H1 (cell line): Measurements from ENCODE around the gene ZFAND3. TPM values are rescaled to one million over a fixed set of nuclear protein-coding genes. Genes with fewer than 3 reads are reported as not detected.

Experiments used
- CTCF ChIA-PET: fragments of 300-600 bp; sonication (Branson Sonifier 250); formaldehyde crosslinking; loops from one replicate; lab custom pipeline; 2021; ENCODE audit not compliant: partially characterized antibody; lab: Charles Lee
- POLR2A ChIA-PET: fragments of 300-600 bp; sonication (Branson Sonifier 250); formaldehyde crosslinking; loops from one replicate; lab custom pipeline; 2021; ENCODE audit warnings: inconsistent platforms; ENCODE audit not compliant: partially characterized antibody; lab: Charles Lee
- DNase-seq, 2 experiments: peaks; one replicate each; pipeline versions ENCODE4 v3.0.0 to v3.0.0-alpha.2; 2010 to 2022; ENCODE audit warnings: low spot score in 2 of 2, low read depth in 1 of 2, mixed read lengths in 1 of 2
- FAIRE-seq: peaks from 2 replicates; lab custom pipeline; 2011; peaks lifted over from hg19 to GRCh38; lab: Jason Lieb, UNC
- H2AFZ ChIP-seq: 2 replicates; pipeline ENCODE4 v1.8.1; 2012; ENCODE audit warnings: low read length, inconsistent platforms
- H2AK5ac ChIP-seq: 2 replicates; pipeline ENCODE4 v1.6.1; 2013; ENCODE audit warnings: low read depth, low read length
- H2BK120ac ChIP-seq: replicated peaks from 2 replicates; pipeline ENCODE3; 2013; ENCODE audit warnings: low read depth, low read length, inconsistent platforms
- H2BK12ac ChIP-seq: 2 replicates; pipeline ENCODE4 v1.6.1; 2013; ENCODE audit warnings: low read depth, low read length
- H2BK15ac ChIP-seq: 2 replicates; pipeline ENCODE4 v1.6.1; 2013; ENCODE audit warnings: low read length
- H2BK20ac ChIP-seq: 2 replicates; pipeline ENCODE4 v1.6.1; 2013; ENCODE audit warnings: low read length
- H2BK5ac ChIP-seq: 2 replicates; pipeline ENCODE4 v1.6.1; 2013; ENCODE audit warnings: low read depth, low read length
- H3K14ac ChIP-seq: 2 replicates; pipeline ENCODE4 v1.6.1; 2013; ENCODE audit warnings: inconsistent platforms; ENCODE audit not compliant: insufficient read length
- H3K18ac ChIP-seq: 2 replicates; pipeline ENCODE4 v1.6.1; 2013; ENCODE audit warnings: low read length; ENCODE audit errors: extremely low read depth
- H3K23ac ChIP-seq: 2 replicates; pipeline ENCODE4 v1.6.1; 2013; ENCODE audit warnings: inconsistent platforms; ENCODE audit not compliant: insufficient read length
- H3K23me2 ChIP-seq: 2 replicates; pipeline ENCODE4 v1.6.1; 2013; ENCODE audit warnings: low read depth, low read length
- H3K27ac ChIP-seq: 2 replicates; pipeline ENCODE4 v1.6.1; 2011; ENCODE audit warnings: low read depth, low read length, inconsistent platforms
- H3K27me3 ChIP-seq, 4 experiments: replicated peaks in 1 of 4; 1 replicate in 1 of 4; 2 replicates in 3 of 4; pipeline versions ENCODE4 v1.6.1 to v1.8.1; 2011 to 2013; ENCODE audit warnings: low read length in 3 of 4, mild to moderate bottlenecking in 3 of 4, inconsistent platforms in 2 of 4, mixed read lengths in 2 of 4, moderate library complexity in 1 of 4; ENCODE audit not compliant: control insufficient read depth in 3 of 4, insufficient read depth in 3 of 4; ENCODE audit errors: extremely low read depth in 1 of 4
- H3K36me3 ChIP-seq, 4 experiments: 2 replicates each; pipeline versions ENCODE4 v1.6.1 to v1.8.1; 2011 to 2013; ENCODE audit warnings: mild to moderate bottlenecking in 4 of 4, low read length in 3 of 4, moderate library complexity in 2 of 4, control low read depth in 1 of 4, inconsistent platforms in 1 of 4; ENCODE audit not compliant: insufficient read depth in 4 of 4, control insufficient read depth in 2 of 4
- H3K4ac ChIP-seq: replicated peaks from 2 replicates; pipeline ENCODE3; 2013; ENCODE audit warnings: low read length, low read depth, mixed read lengths, inconsistent platforms; ENCODE audit not compliant: insufficient read length
- H3K4me1 ChIP-seq, 4 experiments: replicated peaks in 1 of 4; 1 replicate in 1 of 4; 2 replicates in 3 of 4; pipeline versions ENCODE4 v1.6.1 to v1.8.1; 2011 to 2013; ENCODE audit warnings: low read length in 3 of 4, inconsistent platforms in 2 of 4, mixed read lengths in 1 of 4; ENCODE audit not compliant: insufficient read depth in 4 of 4, control insufficient read depth in 3 of 4
- H3K4me2 ChIP-seq, 2 experiments: 2 replicates each; pipeline versions ENCODE4 v1.6.1 to v1.8.1; 2011 to 2013; ENCODE audit warnings: low read depth in 2 of 2, low read length in 2 of 2, control low read depth in 1 of 2, inconsistent platforms in 1 of 2, mild to moderate bottlenecking in 1 of 2; ENCODE audit not compliant: insufficient read depth in 1 of 2
- H3K4me3 ChIP-seq, 4 experiments: fragments of 200-600, 300-600 bp in 1 of 4; sonication (generic), shearing (Covaris generic), sonication (Bioruptor Twin) in 1 of 4; 2 replicates each; pipeline versions ENCODE4 v1.5.1 to v1.8.1; 2011 to 2016; ENCODE audit warnings: low read length in 4 of 4, low read depth in 3 of 4, control low read depth in 2 of 4, inconsistent platforms in 2 of 4, mild to moderate bottlenecking in 2 of 4, mixed read lengths in 1 of 4, moderate library complexity in 1 of 4; ENCODE audit not compliant: insufficient read depth in 2 of 4; ENCODE audit errors: extremely low read depth in 1 of 4
- H3K56ac ChIP-seq: replicated peaks from 2 replicates; pipeline ENCODE3; 2013; ENCODE audit warnings: low read depth, mild to moderate bottlenecking, mixed read lengths, low read length, inconsistent platforms; ENCODE audit not compliant: insufficient read length
- H3K79me1 ChIP-seq: 2 replicates; pipeline ENCODE4 v1.6.1; 2013; ENCODE audit warnings: low read depth, low read length, control low read depth
- H3K79me2 ChIP-seq, 2 experiments: 2 replicates each; pipeline versions ENCODE4 v1.6.1 to v1.8.1; 2012 to 2013; ENCODE audit warnings: low read length in 2 of 2, mild to moderate bottlenecking in 2 of 2, inconsistent platforms in 1 of 2; ENCODE audit not compliant: insufficient read depth in 2 of 2, control insufficient read depth in 1 of 2
- H3K9ac ChIP-seq, 4 experiments: replicated peaks in 1 of 4; 1 replicate in 1 of 4; 2 replicates in 3 of 4; pipeline versions ENCODE4 v1.6.1 to v1.8.1; 2011 to 2013; ENCODE audit warnings: low read depth in 3 of 4, low read length in 3 of 4, control low read depth in 2 of 4, mild to moderate bottlenecking in 2 of 4, moderate library complexity in 2 of 4, inconsistent platforms in 1 of 4; ENCODE audit errors: extremely low read depth in 1 of 4
- H3K9me3 ChIP-seq, 2 experiments: 2 replicates each; pipeline versions ENCODE4 v1.6.1 to v1.8.1; 2012 to 2013; ENCODE audit warnings: mild to moderate bottlenecking in 2 of 2, moderate library complexity in 2 of 2, control low read depth in 1 of 2, inconsistent platforms in 1 of 2, low read depth in 1 of 2, low read length in 1 of 2, mixed read lengths in 1 of 2; ENCODE audit not compliant: insufficient read depth in 2 of 2
- H4K20me1 ChIP-seq, 2 experiments: replicated peaks in 1 of 2; 2 replicates each; pipeline versions ENCODE3 to v1.8.1; 2011 to 2013; ENCODE audit warnings: inconsistent platforms in 2 of 2, low read length in 2 of 2, mild to moderate bottlenecking in 1 of 2; ENCODE audit not compliant: insufficient read depth in 2 of 2, control insufficient read depth in 1 of 2
- H4K5ac ChIP-seq: 2 replicates; pipeline ENCODE4 v1.6.1; 2013; ENCODE audit warnings: low read length, low read depth, mixed read lengths, inconsistent platforms; ENCODE audit not compliant: insufficient read length
- H4K8ac ChIP-seq: 2 replicates; pipeline ENCODE4 v1.8.0; 2013; ENCODE audit warnings: mild to moderate bottlenecking, moderate library complexity, low read length, inconsistent platforms; ENCODE audit not compliant: insufficient read depth; ENCODE audit errors: extremely low read depth
- H4K91ac ChIP-seq: replicated peaks from 2 replicates; pipeline ENCODE3; 2013; ENCODE audit warnings: low read length, mixed read lengths, inconsistent platforms; ENCODE audit not compliant: insufficient read length
- CREB1 ChIP-seq: IDR thresholded peaks from 2 replicates; pipeline ENCODE4 v1.6.1; 2012; ENCODE audit warnings: inconsistent platforms
- POLR2A ChIP-seq, 2 experiments: IDR thresholded peaks; 1 replicate in 1 of 2; 2 replicates in 1 of 2; pipeline ENCODE4 v1.6.1; 2011; ENCODE audit warnings: low read depth in 2 of 2, low read length in 2 of 2, mild to moderate bottlenecking in 2 of 2; ENCODE audit errors: control extremely low read depth in 1 of 2
- RNF2 ChIP-seq: fragments of 200-900, 300-1000 bp; sonication (generic); IDR thresholded peaks from 2 replicates; pipeline ENCODE4 v1.7.1; 2016; ENCODE audit warnings: borderline replicate concordance, low read depth, mild to moderate bottlenecking, antibody characterized with exemption, low read length; ENCODE audit not compliant: poor library complexity, severe bottlenecking; ENCODE audit errors: missing control alignments
- SAP30 ChIP-seq: fragments of 300-600 bp; sonication (generic); IDR thresholded peaks from 2 replicates; pipeline ENCODE4 v1.7.1; 2012; ENCODE audit warnings: low read length, moderate library complexity, mild to moderate bottlenecking, inconsistent platforms; ENCODE audit not compliant: insufficient read depth, insufficient replicate concordance
- TAF7 ChIP-seq: optimal IDR thresholded peaks from 2 replicates; pipeline ENCODE3; 2011; ENCODE audit warnings: low read depth, mild to moderate bottlenecking, inconsistent platforms, low read length, moderate library complexity, borderline replicate concordance
- polyA plus RNA-seq, 7 experiments: library from polyadenylated mRNA; depleted of rRNA in 3 of 7; stranded (reverse) in 5 of 7; unstranded in 2 of 7; fragments of >200 nt in 5 of 7; fragments of 200-250 nt in 2 of 7; gene quantifications; 1 replicate in 5 of 7; 2 replicates in 1 of 7; 4 replicates in 1 of 7; pipeline versions ENCODE4 v1.2.1 to v1.2.3, GENCODE V29; 2011 to 2013; ENCODE audit warnings: missing spikeins in 2 of 7, mixed read lengths in 2 of 7
- total RNA-seq: library from RNA; stranded (reverse); fragmentation: NEBNext Ultra II Directional; extraction: Animal tissue kit (Norgen Biotek cat#: 25700); gene quantifications from 2 replicates; pipeline ENCODE4 v1.2.1, GENCODE V29; 2021
- TF ChIP-seq, protein P1 (sequence below): IDR thresholded peaks from 2 replicates; pipeline ENCODE4 v1.6.1; 2012; ENCODE audit warnings: low read length, inconsistent platforms
- TF ChIP-seq, protein P2 (sequence below): IDR thresholded peaks from 2 replicates; pipeline ENCODE4 v1.6.1; 2012; ENCODE audit warnings: inconsistent platforms
- TF ChIP-seq, protein P3 (sequence below), 3 experiments: IDR thresholded peaks; 1 replicate in 2 of 3; 2 replicates in 1 of 3; pipeline versions ENCODE4 v1.5.1 to v1.6.1; 2011; ENCODE audit warnings: low read length in 3 of 3, mild to moderate bottlenecking in 3 of 3, inconsistent platforms in 2 of 3, low read depth in 1 of 3, moderate library complexity in 1 of 3; ENCODE audit not compliant: insufficient read depth in 1 of 3; ENCODE audit errors: control extremely low read depth in 1 of 3
- TF ChIP-seq, protein P4 (sequence below): IDR thresholded peaks from 2 replicates; pipeline ENCODE4 v1.6.1; 2012; ENCODE audit warnings: inconsistent platforms

The ZFAND3 gene
- total and polyA plus RNA-seq, 2 of the 8 experiments (the other 6 are each of a cell fraction or from before 2014, with no cell fraction given), result 13.0 to 51.3 TPM

DNA sequence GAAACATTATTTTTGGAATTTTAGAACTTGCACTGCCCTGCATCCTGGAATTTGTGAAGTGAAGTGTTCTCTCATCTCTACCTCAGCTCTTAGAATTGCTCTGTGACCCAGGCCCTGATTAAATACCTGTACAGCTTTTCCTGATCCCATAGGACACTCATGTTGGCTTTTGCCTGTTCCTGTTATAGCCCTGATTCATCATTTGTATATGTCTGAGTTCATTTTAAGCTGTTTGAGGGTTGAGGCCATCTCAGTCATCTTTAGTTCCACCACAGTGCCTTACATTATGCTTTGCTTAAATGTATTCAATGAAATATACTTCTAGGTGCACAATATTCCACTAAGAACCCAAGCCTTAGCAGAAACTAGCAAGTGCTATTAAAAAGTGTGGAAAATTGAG is 26.4 kb downstream of the ZFAND3 start:
- Histone ChIP-seq H2AK5ac (no peak overlapping the region), H3K27ac (no peak overlapping the region), H2AFZ (no peak overlapping the region), H3K4ac (no peak overlapping the region), H3K79me1 (peaks cover 3% of the 10 kb centered on the region; the same call in 1 of the 2 replicates), H2BK15ac (no peak overlapping the region), H3K4me3 (no peak overlapping the region), H4K5ac (no peak overlapping the region), H3K23ac (no peak overlapping the region), H3K14ac (no peak overlapping the region), H3K56ac (no peak overlapping the region), H3K9me3 (no peaks in the 10 kb centered on the region), H4K20me1 (peaks cover 5 to 10% of the 10 kb centered on the region in 2 experiments), H2BK20ac (no peak overlapping the region), H4K91ac (no peak overlapping the region), H3K4me1 (no peaks in the 10 kb centered on the region), H2BK5ac (no peak overlapping the region), H3K27me3 (no peaks in the 10 kb centered on the region), H3K36me3 (no peaks in the 10 kb centered on the region), H3K4me2 (no peak overlapping the region), H3K9ac (no peak overlapping the region), H4K8ac (no peak overlapping the region), H2BK12ac (no peak overlapping the region), H3K18ac (no peak overlapping the region), H3K23me2 (no peaks in the 10 kb centered on the region), H2BK120ac (no peak overlapping the region), H3K79me2 (peaks cover 7 to 75% of the 10 kb centered on the region in 2 experiments; a peak in 3 of 4 replicates)
- no peak for DNase-seq
- FAIRE-seq, result no peak
- POLR2A ChIA-PET, result interaction anchor here (0.7 to 1.0 kb wide), 2 partner anchors 22 to 27 kb away, joined by 3 to 4 read pairs; no protein-coding TSS in a partner anchor
- CTCF ChIA-PET, result interaction anchor here (0.6 to 2.1 kb wide), 4 partner anchors 13 to 372 kb away, joined by 3 to 10 read pairs (median 6); no protein-coding TSS in a partner anchor
- TF ChIP-seq SAP30 (no peak), POLR2A (IDR thresholded peaks at IDR 0.05; ENCODE audit: control extremely low read depth in 1 of 2, low read depth in 2 of 2, low read length in 2 of 2) (no peak), RNF2 (no peak), CREB1 (no peak), TAF7 (no peak)
- TF ChIP-seq, protein P1, sequence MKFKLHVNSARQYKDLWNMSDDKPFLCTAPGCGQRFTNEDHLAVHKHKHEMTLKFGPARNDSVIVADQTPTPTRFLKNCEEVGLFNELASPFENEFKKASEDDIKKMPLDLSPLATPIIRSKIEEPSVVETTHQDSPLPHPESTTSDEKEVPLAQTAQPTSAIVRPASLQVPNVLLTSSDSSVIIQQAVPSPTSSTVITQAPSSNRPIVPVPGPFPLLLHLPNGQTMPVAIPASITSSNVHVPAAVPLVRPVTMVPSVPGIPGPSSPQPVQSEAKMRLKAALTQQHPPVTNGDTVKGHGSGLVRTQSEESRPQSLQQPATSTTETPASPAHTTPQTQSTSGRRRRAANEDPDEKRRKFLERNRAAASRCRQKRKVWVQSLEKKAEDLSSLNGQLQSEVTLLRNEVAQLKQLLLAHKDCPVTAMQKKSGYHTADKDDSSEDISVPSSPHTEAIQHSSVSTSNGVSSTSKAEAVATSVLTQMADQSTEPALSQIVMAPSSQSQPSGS, result no peak
- TF ChIP-seq, protein P2, sequence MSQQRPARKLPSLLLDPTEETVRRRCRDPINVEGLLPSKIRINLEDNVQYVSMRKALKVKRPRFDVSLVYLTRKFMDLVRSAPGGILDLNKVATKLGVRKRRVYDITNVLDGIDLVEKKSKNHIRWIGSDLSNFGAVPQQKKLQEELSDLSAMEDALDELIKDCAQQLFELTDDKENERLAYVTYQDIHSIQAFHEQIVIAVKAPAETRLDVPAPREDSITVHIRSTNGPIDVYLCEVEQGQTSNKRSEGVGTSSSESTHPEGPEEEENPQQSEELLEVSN, result no peak
- TF ChIP-seq, protein P3, sequence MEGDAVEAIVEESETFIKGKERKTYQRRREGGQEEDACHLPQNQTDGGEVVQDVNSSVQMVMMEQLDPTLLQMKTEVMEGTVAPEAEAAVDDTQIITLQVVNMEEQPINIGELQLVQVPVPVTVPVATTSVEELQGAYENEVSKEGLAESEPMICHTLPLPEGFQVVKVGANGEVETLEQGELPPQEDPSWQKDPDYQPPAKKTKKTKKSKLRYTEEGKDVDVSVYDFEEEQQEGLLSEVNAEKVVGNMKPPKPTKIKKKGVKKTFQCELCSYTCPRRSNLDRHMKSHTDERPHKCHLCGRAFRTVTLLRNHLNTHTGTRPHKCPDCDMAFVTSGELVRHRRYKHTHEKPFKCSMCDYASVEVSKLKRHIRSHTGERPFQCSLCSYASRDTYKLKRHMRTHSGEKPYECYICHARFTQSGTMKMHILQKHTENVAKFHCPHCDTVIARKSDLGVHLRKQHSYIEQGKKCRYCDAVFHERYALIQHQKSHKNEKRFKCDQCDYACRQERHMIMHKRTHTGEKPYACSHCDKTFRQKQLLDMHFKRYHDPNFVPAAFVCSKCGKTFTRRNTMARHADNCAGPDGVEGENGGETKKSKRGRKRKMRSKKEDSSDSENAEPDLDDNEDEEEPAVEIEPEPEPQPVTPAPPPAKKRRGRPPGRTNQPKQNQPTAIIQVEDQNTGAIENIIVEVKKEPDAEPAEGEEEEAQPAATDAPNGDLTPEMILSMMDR (IDR thresholded peaks at IDR 0.05; ENCODE audit: control extremely low read depth in 1 of 3, insufficient read depth in 1 of 3, low read depth in 1 of 3, low read length in 3 of 3), result no peak
- TF ChIP-seq, protein P4, sequence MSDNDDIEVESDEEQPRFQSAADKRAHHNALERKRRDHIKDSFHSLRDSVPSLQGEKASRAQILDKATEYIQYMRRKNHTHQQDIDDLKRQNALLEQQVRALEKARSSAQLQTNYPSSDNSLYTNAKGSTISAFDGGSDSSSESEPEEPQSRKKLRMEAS, result no peak
